PC-9 (cell line): Measurements from ENCODE around the gene FOXN4. TPM values are rescaled to one million over a fixed set of nuclear protein-coding genes. Genes with fewer than 3 reads are reported as not detected.

ENCODE experiments used
- BruUV-seq: library from RNA; stranded (reverse); fragments of 400-500 nt; replicated peaks from 2 replicates; lab custom pipeline; 2021; lab: Mats Ljungman, UMichigan
- CTCF ChIA-PET: fragments of 300-600 bp; sonication (Branson Sonifier 250); formaldehyde crosslinking; loops from one replicate; lab custom pipeline; 2022; ENCODE audit warnings: antibody characterized with exemption; lab: Charles Lee
- POLR2A ChIA-PET: fragments of 300-600 bp; sonication (Branson Sonifier 250); formaldehyde crosslinking; loops from one replicate; lab custom pipeline; 2022; ENCODE audit warnings: antibody characterized with exemption; ENCODE audit not compliant: unreplicated experiment; lab: Charles Lee
- DNase-seq, 2 experiments: peaks; one replicate each; pipeline versions ENCODE4 v3.0.0 to v3.0.0-alpha.2; 2015 to 2022; ENCODE audit warnings: mixed read lengths in 1 of 2
- H2AFZ ChIP-seq: fragments of 200-600 bp; sonication (generic); 2 replicates; pipeline ENCODE4 v1.8.1; 2017; ENCODE audit warnings: antibody characterized with exemption
- H3F3A ChIP-seq: fragments of 200-600 bp; sonication (generic); 2 replicates; pipeline ENCODE4 v1.8.1; 2017; ENCODE audit warnings: antibody characterized with exemption, mild to moderate bottlenecking, low read depth; ENCODE audit not compliant: insufficient read depth
- H3K27ac ChIP-seq: fragments of 200-600 bp; sonication (generic); 2 replicates; pipeline ENCODE4 v1.6.1; 2016; ENCODE audit warnings: mixed run types
- H3K27me3 ChIP-seq: fragments of 200-600 bp; sonication (generic); 2 replicates; pipeline ENCODE4 v1.6.1; 2016; ENCODE audit warnings: low read depth, mixed run types; ENCODE audit not compliant: insufficient read depth
- H3K36me3 ChIP-seq: fragments of 200-600 bp; sonication (generic); 2 replicates; pipeline ENCODE4 v1.6.1; 2016; ENCODE audit warnings: low read depth, mixed run types
- H3K4me1 ChIP-seq: fragments of 200-600 bp; sonication (generic); replicated peaks from 2 replicates; pipeline ENCODE4 v1.6.1; 2016; ENCODE audit warnings: mixed run types; ENCODE audit not compliant: insufficient read depth
- H3K4me2 ChIP-seq: fragments of 200-600 bp; sonication (generic); 2 replicates; pipeline ENCODE4 v1.6.1; 2017; ENCODE audit warnings: mixed run types
- H3K4me3 ChIP-seq: fragments of 200-600 bp; sonication (generic); 2 replicates; pipeline ENCODE4 v1.6.1; 2016; ENCODE audit warnings: mixed run types
- H3K79me2 ChIP-seq: fragments of 200-600 bp; sonication (generic); 2 replicates; pipeline ENCODE4 v1.6.1; 2017; ENCODE audit warnings: low read depth, mixed run types
- H3K9me2 ChIP-seq: fragments of 200-600 bp; sonication (generic); 2 replicates; pipeline ENCODE4 v1.8.1; 2017; ENCODE audit warnings: mild to moderate bottlenecking; ENCODE audit not compliant: insufficient read depth
- H3K9me3 ChIP-seq: fragments of 200-600 bp; sonication (generic); 2 replicates; pipeline ENCODE4 v1.8.1; 2016; ENCODE audit warnings: low read depth; ENCODE audit not compliant: insufficient read depth
- H4K20me1 ChIP-seq: fragments of 200-600 bp; sonication (generic); 2 replicates; pipeline ENCODE4 v1.8.1; 2017; ENCODE audit not compliant: insufficient read depth
- EZH2 ChIP-seq: fragments of 200-600 bp; sonication (generic); IDR thresholded peaks from 2 replicates; pipeline ENCODE4 v1.8.0; 2017; ENCODE audit warnings: antibody characterized with exemption, low read depth
- intact Hi-C: fragments of 100-400 bp; cut with micrococcal nuclease; formaldehyde crosslinking; loops from one replicate; pipeline ENCODE4 v1.10.0; 2022; ENCODE audit not compliant: unreplicated experiment
- total RNA-seq: library from RNA; stranded (reverse); gene quantifications from 2 replicates; pipeline ENCODE4 v1.2.3, GENCODE V29; 2021
- TF ChIP-seq, protein P1 (sequence below): fragments of 200-600 bp; sonication (generic); conservative IDR thresholded peaks from 2 replicates; pipeline ENCODE4 v1.6.1; 2017; ENCODE audit warnings: mixed run types, antibody characterized with exemption, mild to moderate bottlenecking, moderate library complexity

Gene FOXN4
- total RNA-seq, 1 experiment from 2014 or later, result not detected

DNA sequence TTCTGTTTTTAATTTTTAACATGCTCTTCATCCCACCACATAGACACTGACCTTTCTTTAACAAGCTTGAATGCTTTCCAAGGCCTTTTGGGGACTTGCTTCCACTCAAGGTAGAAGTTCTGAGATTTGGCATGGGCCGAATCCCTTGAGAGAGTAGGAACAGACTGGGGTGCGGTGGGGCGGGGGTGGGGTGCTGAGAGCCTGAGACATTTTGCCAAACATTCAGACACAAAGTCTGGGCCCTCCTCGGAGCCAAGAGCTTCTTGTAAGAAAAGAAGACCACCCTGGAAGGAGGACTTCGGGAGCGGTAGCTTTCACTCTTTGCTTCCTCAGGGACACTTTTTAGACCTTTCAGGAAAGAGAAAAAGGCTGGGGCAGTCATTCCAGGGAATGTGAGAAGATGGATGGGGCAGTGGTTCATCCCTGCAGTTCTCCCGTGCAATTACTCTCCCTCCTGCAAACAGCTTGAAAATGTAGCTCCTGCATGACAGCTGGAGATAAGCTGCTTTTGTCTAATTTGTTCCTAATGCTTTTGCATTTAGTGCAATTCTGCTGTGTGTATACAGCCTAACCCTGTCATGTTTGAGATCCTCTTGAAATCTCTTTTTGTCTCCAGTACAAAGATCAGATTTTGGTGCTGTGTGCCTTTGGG is 22.3 kb upstream of the FOXN4 start:
- CTCF ChIA-PET, result no interaction called here
- no TSS peak for BruUV-seq

GRCh38 chr12:109330282-109331230 is 21.5 kb upstream of the FOXN4 start:
- no peaks in the 10 kb centered on the region for H3K79me2 ChIP-seq
- H3K9me3 ChIP-seq, result no peaks in the 10 kb centered on the region
- no peak for DNase-seq
- no peak overlapping the region for H3K27ac ChIP-seq
- TF ChIP-seq, protein P1, sequence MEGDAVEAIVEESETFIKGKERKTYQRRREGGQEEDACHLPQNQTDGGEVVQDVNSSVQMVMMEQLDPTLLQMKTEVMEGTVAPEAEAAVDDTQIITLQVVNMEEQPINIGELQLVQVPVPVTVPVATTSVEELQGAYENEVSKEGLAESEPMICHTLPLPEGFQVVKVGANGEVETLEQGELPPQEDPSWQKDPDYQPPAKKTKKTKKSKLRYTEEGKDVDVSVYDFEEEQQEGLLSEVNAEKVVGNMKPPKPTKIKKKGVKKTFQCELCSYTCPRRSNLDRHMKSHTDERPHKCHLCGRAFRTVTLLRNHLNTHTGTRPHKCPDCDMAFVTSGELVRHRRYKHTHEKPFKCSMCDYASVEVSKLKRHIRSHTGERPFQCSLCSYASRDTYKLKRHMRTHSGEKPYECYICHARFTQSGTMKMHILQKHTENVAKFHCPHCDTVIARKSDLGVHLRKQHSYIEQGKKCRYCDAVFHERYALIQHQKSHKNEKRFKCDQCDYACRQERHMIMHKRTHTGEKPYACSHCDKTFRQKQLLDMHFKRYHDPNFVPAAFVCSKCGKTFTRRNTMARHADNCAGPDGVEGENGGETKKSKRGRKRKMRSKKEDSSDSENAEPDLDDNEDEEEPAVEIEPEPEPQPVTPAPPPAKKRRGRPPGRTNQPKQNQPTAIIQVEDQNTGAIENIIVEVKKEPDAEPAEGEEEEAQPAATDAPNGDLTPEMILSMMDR, result no peak
- TF ChIP-seq EZH2, result no peak
- ChIA-PET CTCF (no interaction called here), POLR2A (no interaction called here)
- peaks cover 5% of the 10 kb centered on the region; the same call in 1 of the 2 replicates for H3K27me3 ChIP-seq
- no peak overlapping the region for H2AFZ ChIP-seq
- intact Hi-C loops, result no loop called here
- BruUV-seq, result no TSS peak
- no peaks in the 10 kb centered on the region for H4K20me1 ChIP-seq
- no peaks in the 10 kb centered on the region for H3K4me1 ChIP-seq
- H3K9me2 ChIP-seq, result no peaks in the 10 kb centered on the region
- H3K4me3 ChIP-seq, result no peak overlapping the region
- no peak overlapping the region for H3K4me2 ChIP-seq
- H3K36me3 ChIP-seq, result no peaks in the 10 kb centered on the region
- H3F3A ChIP-seq, result no peaks in the 10 kb centered on the region

More for the DNA sequence above, 22.3 kb upstream of the FOXN4 start:
- Histone ChIP-seq H3K36me3 (no peaks in the 10 kb centered on the region), H4K20me1 (no peaks in the 10 kb centered on the region), H3K4me3 (no peak overlapping the region), H3K79me2 (no peaks in the 10 kb centered on the region), H3F3A (no peaks in the 10 kb centered on the region), H3K27ac (no peak overlapping the region), H2AFZ (no peak overlapping the region), H3K9me3 (no peaks in the 10 kb centered on the region), H3K4me1 (no peaks in the 10 kb centered on the region), H3K9me2 (no peaks in the 10 kb centered on the region), H3K27me3 (no peaks in the 10 kb centered on the region; the same call in 1 of the 2 replicates), H3K4me2 (no peak overlapping the region)
- intact Hi-C loops, result no loop called here
- no peak for DNase-seq
- POLR2A ChIA-PET, result no interaction called here
- TF ChIP-seq, protein P1, result no peak
- no peak for TF ChIP-seq EZH2

GRCh38 chr12:109329686-109330085 is 20.6 kb upstream of the FOXN4 start:
- H3K36me3 ChIP-seq, result no peaks in the 10 kb centered on the region
- H3K4me2 ChIP-seq, result no peak overlapping the region
- H3K9me2 ChIP-seq, result no peaks in the 10 kb centered on the region
- POLR2A ChIA-PET, result no interaction called here
- TF ChIP-seq, protein P1, result no peak
- TF ChIP-seq EZH2, result no peak
- H3K4me3 ChIP-seq, result no peak overlapping the region
- intact Hi-C loops, result no loop called here
- no peaks in the 10 kb centered on the region for H3F3A ChIP-seq
- no peaks in the 10 kb centered on the region for H3K9me3 ChIP-seq
- H4K20me1 ChIP-seq, result no peaks in the 10 kb centered on the region
- no TSS peak for BruUV-seq
- no peak overlapping the region for H3K27ac ChIP-seq
- H3K79me2 ChIP-seq, result no peaks in the 10 kb centered on the region
- CTCF ChIA-PET, result no interaction called here
- no peaks in the 10 kb centered on the region for H3K4me1 ChIP-seq
- H2AFZ ChIP-seq, result no peak overlapping the region
- DNase-seq, result no peak
- peaks cover 8% of the 10 kb centered on the region; the same call in 1 of the 2 replicates for H3K27me3 ChIP-seq
